ENCODE results near the gene DNAH17. TPM values are rescaled to one million over a fixed set of nuclear protein-coding genes. Genes with fewer than 3 reads are reported as not detected.

Gene DNAH17
- total RNA-seq, 1 donor from 2014 or later: 2.0 TPM

GRCh38 chr17:78610951-78611511 is 33.8 kb upstream of the DNAH17 start:
- TF ChIP-seq POLR2AphosphoS5 (IDR thresholded peaks at IDR 0.05; ENCODE audit: insufficient read depth in 1 of 2, low read depth in 1 of 2): no peak
- no peak for TF ChIP-seq CTCF (IDR thresholded peaks at IDR 0.05)
- no peak for TF ChIP-seq POLR2A (IDR thresholded peaks at IDR 0.05)
- H3K27ac ChIP-seq: no peak overlapping the region
- intact Hi-C loops (cut with DNase I): no loop called here
- DNase-seq (ENCODE audit: extremely low spot score in 2 of 2): no peak
- H3K4me1 ChIP-seq: no peaks in the 10 kb centered on the region
- H3K9me3 ChIP-seq: no peaks in the 10 kb centered on the region
- H3K4me3 ChIP-seq: no peak overlapping the region
- H3K27me3 ChIP-seq: no peaks in the 10 kb centered on the region
- no peaks in the 10 kb centered on the region for H3K36me3 ChIP-seq

- Histone ChIP-seq H3K9me3 (no peaks in the 10 kb centered on the region), H3K27me3 (no peaks in the 10 kb centered on the region), H3K36me3 (no peaks in the 10 kb centered on the region), H3K4me1 (no peaks in the 10 kb centered on the region), H3K4me3 (no peak overlapping the region), H3K27ac (no peak overlapping the region)
- DNase-seq (ENCODE audit: extremely low spot score in 2 of 2): no peak
- intact Hi-C loops (cut with DNase I): no loop called here
- no peak for TF ChIP-seq POLR2AphosphoS5 (IDR thresholded peaks at IDR 0.05; ENCODE audit: insufficient read depth in 1 of 2, low read depth in 1 of 2)
- TF ChIP-seq CTCF (IDR thresholded peaks at IDR 0.05): no peak
- TF ChIP-seq POLR2A (IDR thresholded peaks at IDR 0.05): no peak
Measured at GRCh38 chr17:78609191-78609641, 32.0 kb upstream of the DNAH17 start.

GRCh38 chr17:78608804-78609186 is 31.6 kb upstream of the DNAH17 start:
- Histone ChIP-seq H3K36me3 (no peaks in the 10 kb centered on the region), H3K27me3 (no peaks in the 10 kb centered on the region), H3K9me3 (no peaks in the 10 kb centered on the region), H3K27ac (no peak overlapping the region), H3K4me3 (no peak overlapping the region), H3K4me1 (no peaks in the 10 kb centered on the region)
- intact Hi-C loops (cut with DNase I): no loop called here
- DNase-seq (ENCODE audit: extremely low spot score in 2 of 2): no peak
- TF ChIP-seq POLR2A (IDR thresholded peaks at IDR 0.05) (no peak), CTCF (IDR thresholded peaks at IDR 0.05) (no peak), POLR2AphosphoS5 (IDR thresholded peaks at IDR 0.05; ENCODE audit: insufficient read depth in 1 of 2, low read depth in 1 of 2) (no peak)

- DNase-seq (ENCODE audit: extremely low spot score in 2 of 2): no peak
- Histone ChIP-seq H3K27ac (no peak overlapping the region), H3K4me1 (no peaks in the 10 kb centered on the region), H3K27me3 (no peaks in the 10 kb centered on the region), H3K36me3 (no peaks in the 10 kb centered on the region), H3K9me3 (no peaks in the 10 kb centered on the region), H3K4me3 (no peak overlapping the region)
- TF ChIP-seq POLR2AphosphoS5 (IDR thresholded peaks at IDR 0.05; ENCODE audit: insufficient read depth in 1 of 2, low read depth in 1 of 2) (no peak), POLR2A (IDR thresholded peaks at IDR 0.05) (no peak), CTCF (IDR thresholded peaks at IDR 0.05) (no peak)
- intact Hi-C loops (cut with DNase I): no loop called here
Measured at GRCh38 chr17:78608122-78608803, 31.1 kb upstream of the DNAH17 start.

GRCh38 chr17:78607038-78607437 is 29.8 kb upstream of the DNAH17 start:
- TF ChIP-seq POLR2A (IDR thresholded peaks at IDR 0.05): no peak
- no peak for TF ChIP-seq POLR2AphosphoS5 (IDR thresholded peaks at IDR 0.05; ENCODE audit: insufficient read depth in 1 of 2, low read depth in 1 of 2)
- no peak for TF ChIP-seq CTCF (IDR thresholded peaks at IDR 0.05)
- no peak for DNase-seq (ENCODE audit: extremely low spot score in 2 of 2)
- intact Hi-C loops (cut with DNase I): no loop called here

More at GRCh38 chr17:78607038-78607437, 29.8 kb upstream of the DNAH17 start:
- Histone ChIP-seq H3K4me1 (no peaks in the 10 kb centered on the region), H3K4me3 (no peak overlapping the region), H3K36me3 (no peaks in the 10 kb centered on the region), H3K9me3 (no peaks in the 10 kb centered on the region), H3K27me3 (no peaks in the 10 kb centered on the region), H3K27ac (no peak overlapping the region)

Data from vagina (tissue), 2 donors.